Central memory CD8-positive, alpha-beta T cell (primary cell): ENCODE results near the gene ULK3.

Experiments used
- ATAC-seq: fragments of 150-1000 bp; cut with Tn5 transposase; replicated peaks from 2 replicates; pipeline ENCODE4 v1.10.0; 2022; ENCODE audit warnings: mild to moderate bottlenecking, moderate FRiP score, moderate number of reproducible peaks; ENCODE audit not compliant: poor library complexity, severe bottlenecking; ENCODE audit errors: extremely low read depth
- DNase-seq, 2 donors: peaks; one replicate each; pipeline ENCODE4 v3.0.0; 2021; ENCODE audit warnings: low spot score in 2 of 2
- H3K27ac Mint-ChIP-seq: one replicate; pipeline ENCODE4 v1.8.0; 2022; ENCODE audit warnings: low read depth, mild to moderate bottlenecking, moderate library complexity, mixed read lengths
- H3K27me3 Mint-ChIP-seq: one replicate; pipeline ENCODE4 v1.8.0; 2022; ENCODE audit warnings: mixed read lengths
- H3K36me3 Mint-ChIP-seq: one replicate; pipeline ENCODE4 v1.8.0; 2022; ENCODE audit warnings: mild to moderate bottlenecking, moderate library complexity, mixed read lengths; ENCODE audit not compliant: insufficient read depth
- H3K4me1 Mint-ChIP-seq: one replicate; pipeline ENCODE4 v1.8.0; 2022; ENCODE audit warnings: mixed read lengths
- H3K4me3 Mint-ChIP-seq: one replicate; pipeline ENCODE4 v1.8.0; 2022; ENCODE audit warnings: mild to moderate bottlenecking, moderate library complexity, mixed read lengths
- H3K9me3 Mint-ChIP-seq: one replicate; pipeline ENCODE4 v1.8.0; 2022; ENCODE audit warnings: mixed read lengths

The ULK3 gene

GRCh38 chr15:74808078-74808839 is 34.7 kb downstream of the ULK3 start:
- Mint-ChIP-seq H3K36me3 (peaks cover 6% of the 10 kb centered on the region), H3K4me1 (peaks cover 38% of the 10 kb centered on the region), H3K4me3 (no peak overlapping the region), H3K9me3 (no peaks in the 10 kb centered on the region), H3K27ac (peak overlapping the region; percentile 87), H3K27me3 (no peaks in the 10 kb centered on the region)
- no peak for DNase-seq
- no peak for ATAC-seq

- ATAC-seq: no peak
- Mint-ChIP-seq H3K27me3 (no peaks in the 10 kb centered on the region), H3K9me3 (no peaks in the 10 kb centered on the region), H3K27ac (peak overlapping the region; percentile 87), H3K4me1 (peaks cover 38% of the 10 kb centered on the region), H3K36me3 (peaks cover 16% of the 10 kb centered on the region), H3K4me3 (no peak overlapping the region)
- no peak for DNase-seq
Observed at GRCh38 chr15:74807282-74807681, 35.7 kb downstream of the ULK3 start.

- ATAC-seq: no peak
- H3K27me3 Mint-ChIP-seq: no peaks in the 10 kb centered on the region
- no peak overlapping the region for H3K27ac Mint-ChIP-seq
- H3K36me3 Mint-ChIP-seq: peaks cover 33% of the 10 kb centered on the region
- H3K4me3 Mint-ChIP-seq: no peak overlapping the region
- peaks cover 41% of the 10 kb centered on the region for H3K4me1 Mint-ChIP-seq
- H3K9me3 Mint-ChIP-seq: no peaks in the 10 kb centered on the region
- DNase-seq: no peak
Observed at GRCh38 chr15:74804935-74805334, 38.0 kb downstream of the ULK3 start.

- peaks cover 45% of the 10 kb centered on the region for H3K4me1 Mint-ChIP-seq
- H3K9me3 Mint-ChIP-seq: no peaks in the 10 kb centered on the region
- no peak for DNase-seq
- ATAC-seq: no peak
- peaks cover 39% of the 10 kb centered on the region for H3K36me3 Mint-ChIP-seq
- no peak overlapping the region for H3K4me3 Mint-ChIP-seq
- H3K27me3 Mint-ChIP-seq: no peaks in the 10 kb centered on the region
- no peak overlapping the region for H3K27ac Mint-ChIP-seq
Observed at GRCh38 chr15:74802862-74803447, 40.0 kb downstream of the ULK3 start.

GRCh38 chr15:74802290-74802689 is 40.7 kb downstream of the ULK3 start:
- Mint-ChIP-seq H3K9me3 (no peaks in the 10 kb centered on the region), H3K27ac (no peak overlapping the region), H3K4me3 (no peak overlapping the region), H3K36me3 (peaks cover 43% of the 10 kb centered on the region), H3K4me1 (peaks cover 47% of the 10 kb centered on the region), H3K27me3 (no peaks in the 10 kb centered on the region)
- DNase-seq (no peak), ATAC-seq (no peak)

- ATAC-seq: no peak
- no peaks in the 10 kb centered on the region for H3K27me3 Mint-ChIP-seq
- peaks cover 43% of the 10 kb centered on the region for H3K4me1 Mint-ChIP-seq
- no peak overlapping the region for H3K27ac Mint-ChIP-seq
- no peak overlapping the region for H3K4me3 Mint-ChIP-seq
- no peaks in the 10 kb centered on the region for H3K9me3 Mint-ChIP-seq
- DNase-seq: no peak
- peaks cover 45% of the 10 kb centered on the region for H3K36me3 Mint-ChIP-seq
Observed at GRCh38 chr15:74801311-74801997, 41.5 kb downstream of the ULK3 start.

GRCh38 chr15:74800559-74801094 is 42.3 kb downstream of the ULK3 start:
- DNase-seq (no peak), ATAC-seq (no peak)
- Mint-ChIP-seq H3K4me1 (peaks cover 47% of the 10 kb centered on the region), H3K9me3 (no peaks in the 10 kb centered on the region), H3K36me3 (peaks cover 48% of the 10 kb centered on the region), H3K27me3 (no peaks in the 10 kb centered on the region), H3K4me3 (no peak overlapping the region), H3K27ac (no peak overlapping the region)

- Mint-ChIP-seq H3K27ac (peak overlapping the region; percentile 80), H3K27me3 (no peaks in the 10 kb centered on the region), H3K4me3 (peak overlapping the region; percentile 27), H3K4me1 (peaks cover 52% of the 10 kb centered on the region), H3K9me3 (no peaks in the 10 kb centered on the region), H3K36me3 (peaks cover 51% of the 10 kb centered on the region)
- DNase-seq (peak; percentile 84 to 88), ATAC-seq (peak; percentile 97)
Observed at GRCh38 chr15:74799856-74800558, 42.9 kb downstream of the ULK3 start.

- no peak for DNase-seq
- Mint-ChIP-seq H3K27me3 (no peaks in the 10 kb centered on the region), H3K36me3 (peaks cover 48% of the 10 kb centered on the region), H3K9me3 (no peaks in the 10 kb centered on the region), H3K4me3 (no peak overlapping the region), H3K4me1 (peaks cover 53% of the 10 kb centered on the region), H3K27ac (peak overlapping the region; percentile 80)
- no peak for ATAC-seq
Observed at GRCh38 chr15:74799255-74799855, 43.6 kb downstream of the ULK3 start.

- Mint-ChIP-seq H3K27ac (peak overlapping the region; percentile 80), H3K4me1 (peaks cover 48% of the 10 kb centered on the region), H3K4me3 (peak overlapping the region; percentile 14), H3K9me3 (no peaks in the 10 kb centered on the region), H3K27me3 (no peaks in the 10 kb centered on the region), H3K36me3 (peaks cover 48% of the 10 kb centered on the region)
- no peak for ATAC-seq
- DNase-seq: no peak
Observed at GRCh38 chr15:74798388-74799254, 44.3 kb downstream of the ULK3 start.

- ATAC-seq (no peak), DNase-seq (no peak)
- Mint-ChIP-seq H3K4me1 (peaks cover 68% of the 10 kb centered on the region), H3K9me3 (no peaks in the 10 kb centered on the region), H3K27me3 (no peaks in the 10 kb centered on the region), H3K27ac (peak overlapping the region; percentile 82), H3K36me3 (peaks cover 32% of the 10 kb centered on the region), H3K4me3 (peak overlapping the region; percentile 56)
Observed at GRCh38 chr15:74795966-74796625, 46.9 kb downstream of the ULK3 start.
